Mucosa of descending colon (tissue), 3 donors: ENCODE data around the gene CHRNB1. TPM values are rescaled to one million over a fixed set of nuclear protein-coding genes. Genes with fewer than 3 reads are reported as not detected.

Source experiments
- ATAC-seq: fragments of 200-7000 bp; cut with Tn5 transposase; one replicate; pipeline ENCODE4 v1.9.1; 2020; ENCODE audit warnings: mild to moderate bottlenecking, moderate library complexity
- DNase-seq, 3 donors: peaks; one replicate each; pipeline ENCODE4 v3.0.0-alpha.2; 2020
- H3K36me3 ChIP-seq: fragments of 200-600 bp; one replicate; pipeline ENCODE4 v1.8.0; 2021; ENCODE audit warnings: low read depth, mild to moderate bottlenecking
- H3K4me1 ChIP-seq: fragments of 200-600 bp; one replicate; pipeline ENCODE4 v1.8.0; 2021; ENCODE audit warnings: low read depth, mild to moderate bottlenecking
- H3K4me3 ChIP-seq: fragments of 200-600 bp; one replicate; pipeline ENCODE4 v1.8.0; 2021; ENCODE audit warnings: mild to moderate bottlenecking
- H3K9me3 ChIP-seq: fragments of 200-600 bp; one replicate; pipeline ENCODE4 v1.8.0; 2021; ENCODE audit warnings: mild to moderate bottlenecking
- intact Hi-C, 2 donors: fragments of 100-400 bp; cut with DNase I in 1 of 2; cut with micrococcal nuclease in 1 of 2; formaldehyde crosslinking; loops; one replicate each; pipeline versions ENCODE4 v1.11.0 to v1.11.1; 2022; cut with DNase I, micrococcal nuclease
- total RNA-seq, 3 donors: library from RNA; stranded (reverse); fragmentation: NEBNext Ultra II Directional in 2 of 3; extraction: Animal tissue kit (Norgen Biotek cat#: 25700) in 2 of 3; gene quantifications; one replicate each; pipeline versions ENCODE4 v1.2.1 to v1.2.4, GENCODE V29; 2021 to 2023
- TF ChIP-seq, protein P1 (sequence below): fragments of 200-600 bp; IDR thresholded peaks from one replicate; pipeline ENCODE4 v1.8.0; 2022; ENCODE audit warnings: antibody characterized with exemption, mild to moderate bottlenecking
- donor health status: DM: no; HTN: no; CAD: no; lungs with moderate emphysema.
- donor health status: DM: no; HTN: no; CAD: no.
- donor health status: DM: no; HTN: yes; CAD: no.

CHRNB1 gene
- total RNA-seq, 3 donors from 2014 or later = 6.0 to 8.3 (median 7.7) TPM

DNA sequence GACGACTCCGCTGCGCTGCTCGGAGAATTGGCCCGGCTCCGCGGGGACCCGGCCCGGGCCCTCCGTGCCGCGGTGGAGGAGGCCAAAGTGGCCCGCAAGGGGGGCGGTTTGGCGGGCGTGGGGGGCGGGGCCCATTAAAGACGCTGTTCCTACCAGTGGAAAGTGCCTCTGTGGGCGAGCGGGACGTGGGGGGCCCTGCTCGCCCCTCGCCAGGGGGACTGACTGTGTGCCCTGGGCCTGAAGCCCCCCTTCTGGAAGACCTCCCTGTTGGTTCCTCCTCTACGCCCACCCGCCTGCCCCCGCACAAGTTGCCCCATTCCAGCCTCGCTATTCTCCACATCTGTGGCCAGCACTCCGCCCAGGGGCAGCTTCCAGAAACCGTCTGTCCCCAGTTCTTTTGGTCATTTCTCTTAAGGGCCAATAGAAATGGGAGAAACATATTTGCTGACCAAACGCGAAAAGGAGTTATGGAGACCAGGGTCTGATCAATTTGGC, 7.4 kb upstream of the CHRNB1 start:
- TF ChIP-seq, protein P1, sequence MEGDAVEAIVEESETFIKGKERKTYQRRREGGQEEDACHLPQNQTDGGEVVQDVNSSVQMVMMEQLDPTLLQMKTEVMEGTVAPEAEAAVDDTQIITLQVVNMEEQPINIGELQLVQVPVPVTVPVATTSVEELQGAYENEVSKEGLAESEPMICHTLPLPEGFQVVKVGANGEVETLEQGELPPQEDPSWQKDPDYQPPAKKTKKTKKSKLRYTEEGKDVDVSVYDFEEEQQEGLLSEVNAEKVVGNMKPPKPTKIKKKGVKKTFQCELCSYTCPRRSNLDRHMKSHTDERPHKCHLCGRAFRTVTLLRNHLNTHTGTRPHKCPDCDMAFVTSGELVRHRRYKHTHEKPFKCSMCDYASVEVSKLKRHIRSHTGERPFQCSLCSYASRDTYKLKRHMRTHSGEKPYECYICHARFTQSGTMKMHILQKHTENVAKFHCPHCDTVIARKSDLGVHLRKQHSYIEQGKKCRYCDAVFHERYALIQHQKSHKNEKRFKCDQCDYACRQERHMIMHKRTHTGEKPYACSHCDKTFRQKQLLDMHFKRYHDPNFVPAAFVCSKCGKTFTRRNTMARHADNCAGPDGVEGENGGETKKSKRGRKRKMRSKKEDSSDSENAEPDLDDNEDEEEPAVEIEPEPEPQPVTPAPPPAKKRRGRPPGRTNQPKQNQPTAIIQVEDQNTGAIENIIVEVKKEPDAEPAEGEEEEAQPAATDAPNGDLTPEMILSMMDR = no peak
- DNase-seq (no peak), ATAC-seq (no peak)
- peaks cover 26% of the 10 kb centered on the region for H3K4me1 ChIP-seq
- intact Hi-C loops = no loop called here
- no peak overlapping the region for H3K4me3 ChIP-seq
- no peaks in the 10 kb centered on the region for H3K9me3 ChIP-seq
- H3K36me3 ChIP-seq = no peaks in the 10 kb centered on the region

DNA sequence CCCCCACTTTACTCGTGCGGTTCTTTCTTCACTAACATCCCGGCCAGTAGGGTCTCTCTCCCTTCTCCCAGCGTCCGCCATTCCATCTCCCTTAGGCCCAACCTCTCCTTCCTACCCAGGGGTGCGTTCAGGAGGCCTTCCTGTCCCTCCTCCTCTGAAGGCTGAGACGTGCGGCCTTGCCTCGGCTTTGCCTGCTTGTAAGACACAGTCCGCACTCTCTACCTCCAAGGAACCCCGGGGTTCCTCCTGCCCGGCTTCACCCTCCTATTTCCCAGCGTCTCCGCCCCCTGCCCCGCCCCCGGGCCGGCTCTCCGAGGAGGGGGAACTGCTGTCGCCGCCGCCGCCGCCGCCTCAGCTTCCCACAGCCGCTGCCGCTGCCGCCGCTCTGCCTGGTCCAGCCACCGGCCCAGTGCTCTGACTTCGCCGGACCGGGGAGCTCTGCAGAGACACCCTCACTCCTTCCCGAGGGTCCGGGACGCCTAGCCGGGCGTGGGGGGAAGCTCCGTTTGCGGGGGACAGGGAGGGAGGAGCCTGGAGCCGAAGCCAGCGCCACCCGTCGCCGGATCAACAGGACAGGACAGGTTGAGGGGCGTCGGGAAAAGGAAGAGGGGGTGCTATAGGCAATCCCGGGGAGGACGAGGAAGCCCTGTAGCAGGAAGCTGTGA, 6.8 kb upstream of the CHRNB1 start:
- DNase-seq (peak; percentile 60 to 80 (median 75)), ATAC-seq (no peak)
- Histone ChIP-seq H3K9me3 (no peaks in the 10 kb centered on the region), H3K36me3 (no peaks in the 10 kb centered on the region), H3K4me3 (no peak overlapping the region), H3K4me1 (peaks cover 26% of the 10 kb centered on the region)
- TF ChIP-seq, protein P1 = no peak
- intact Hi-C loops = no loop called here

DNA sequence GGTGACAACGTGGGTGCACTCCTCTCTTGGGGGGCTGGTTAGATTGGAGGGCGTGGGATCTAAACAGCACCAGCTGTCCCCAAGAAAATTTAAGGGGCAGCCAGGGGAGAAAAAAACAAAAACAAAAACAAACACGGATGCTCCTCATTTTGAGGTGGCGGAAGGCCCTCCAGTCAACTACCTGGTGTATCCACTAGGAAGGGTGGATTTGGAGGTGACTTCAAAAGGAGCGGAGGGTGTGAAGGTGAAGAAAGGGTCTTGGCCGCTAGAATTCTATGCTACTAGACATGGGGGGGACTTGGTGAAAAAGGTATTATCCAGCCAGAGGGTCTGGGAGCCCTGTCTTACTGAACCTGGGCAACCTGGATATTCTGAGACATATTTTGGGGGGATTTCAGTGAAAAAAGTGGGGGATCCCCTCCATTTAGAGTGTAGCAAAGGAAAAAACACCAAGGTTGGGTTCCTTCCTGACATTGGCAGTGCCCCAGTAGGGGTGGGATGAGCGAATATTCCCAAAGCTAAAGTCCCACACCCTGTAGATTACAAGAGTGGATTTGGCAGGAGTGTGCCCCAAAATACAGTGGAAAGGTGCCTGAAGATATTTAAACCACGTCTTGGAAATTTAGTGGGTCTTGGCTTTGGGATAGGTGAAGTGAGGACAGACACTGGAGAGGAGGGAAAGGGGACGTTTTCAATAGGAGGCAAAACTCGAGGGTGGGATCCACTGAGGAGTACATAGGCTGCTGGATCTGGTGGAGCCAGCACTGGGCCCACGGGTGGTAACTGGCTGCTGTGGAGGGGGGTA, 6.0 kb upstream of the CHRNB1 start:
- Histone ChIP-seq H3K4me3 (no peak overlapping the region), H3K4me1 (peaks cover 26% of the 10 kb centered on the region), H3K9me3 (no peaks in the 10 kb centered on the region), H3K36me3 (no peaks in the 10 kb centered on the region)
- intact Hi-C loops = no loop called here
- DNase-seq (no peak), ATAC-seq (no peak)
- TF ChIP-seq, protein P1 = no peak

DNA sequence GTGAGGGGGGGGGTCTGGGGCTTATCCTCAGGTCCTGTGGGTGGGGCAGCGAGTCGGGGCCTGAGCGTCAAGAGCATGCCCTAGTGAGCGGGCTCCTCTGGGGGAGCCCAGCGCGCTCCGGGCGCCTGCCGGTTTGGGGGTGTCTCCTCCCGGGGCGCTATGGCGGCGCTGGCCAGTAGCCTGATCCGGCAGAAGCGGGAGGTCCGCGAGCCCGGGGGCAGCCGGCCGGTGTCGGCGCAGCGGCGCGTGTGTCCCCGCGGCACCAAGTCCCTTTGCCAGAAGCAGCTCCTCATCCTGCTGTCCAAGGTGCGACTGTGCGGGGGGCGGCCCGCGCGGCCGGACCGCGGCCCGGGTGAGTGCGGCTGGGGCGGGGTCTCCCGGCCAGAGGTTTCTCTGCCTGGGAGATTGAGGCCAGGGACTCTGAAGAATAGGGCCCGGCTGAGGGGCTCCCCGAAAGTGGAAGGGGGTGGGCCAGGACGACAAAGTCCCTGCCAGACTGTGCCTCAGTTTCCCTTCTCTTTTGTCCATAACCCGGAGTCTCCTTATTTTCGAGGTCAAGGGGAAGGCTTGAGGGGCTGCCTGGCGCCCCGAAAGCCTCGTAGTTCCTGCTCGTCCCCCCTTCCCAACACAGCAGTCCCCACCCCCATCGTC, 5.3 kb upstream of the CHRNB1 start, which contains the start of gene FGF11:
FGF11 (plus strand) TSS at position 51 of the 651 bp plus-strand sequence; CDS start at position 160, 109 bp downstream.
- Histone ChIP-seq H3K4me1 (peaks cover 26% of the 10 kb centered on the region), H3K4me3 (no peak within 1 kb of the TSS), H3K36me3 (no peaks in the 10 kb centered on the region), H3K9me3 (no peaks in the 10 kb centered on the region)
- intact Hi-C loops = no loop called here
- peak in 1 of 3 donors; percentile 43 for DNase-seq
- ATAC-seq = no peak
- TF ChIP-seq, protein P1 = no peak

DNA sequence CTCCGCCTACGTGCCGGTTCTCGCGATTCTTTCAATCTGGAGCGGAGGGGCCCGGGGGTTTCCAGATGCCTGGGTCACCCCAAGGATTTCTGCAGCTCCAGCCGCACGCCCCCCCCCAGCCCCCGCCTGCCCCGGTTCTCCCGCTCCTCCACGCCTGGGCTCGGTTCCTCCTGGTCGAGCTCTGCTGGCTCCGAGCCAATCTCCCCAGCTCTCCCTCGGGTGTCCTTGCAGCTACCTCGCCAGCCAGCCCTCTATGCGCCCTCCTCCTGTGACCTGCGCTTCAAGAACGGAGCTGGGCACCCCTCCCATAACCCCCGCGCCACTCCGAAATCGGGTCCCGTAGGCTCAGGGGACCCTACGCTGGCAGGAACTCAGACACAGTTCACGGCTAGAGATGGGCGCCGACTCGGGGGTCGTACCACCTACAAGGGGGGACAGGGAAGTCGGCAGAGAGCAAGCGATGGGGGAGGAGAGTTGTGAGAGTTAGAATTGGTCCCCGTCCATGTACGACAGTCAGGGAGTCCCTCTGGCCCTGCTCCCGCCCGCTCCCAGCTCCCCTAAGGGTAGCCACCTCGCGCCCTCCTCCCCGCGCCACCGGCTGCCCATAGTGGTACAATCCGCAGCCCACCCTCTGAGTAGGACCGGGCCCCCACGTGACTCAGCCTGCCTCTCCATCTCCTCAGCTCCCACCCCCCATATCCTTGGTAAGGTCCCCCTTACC, 4.6 kb upstream of the CHRNB1 start:
- Histone ChIP-seq H3K4me1 (peaks cover 31% of the 10 kb centered on the region), H3K4me3 (no peak overlapping the region), H3K36me3 (no peaks in the 10 kb centered on the region), H3K9me3 (no peaks in the 10 kb centered on the region)
- intact Hi-C loops = no loop called here
- ATAC-seq (no peak), DNase-seq (peak; percentile 49 to 69 (median 65))
- TF ChIP-seq, protein P1 = no peak
